SK-N-SH treated with all-trans-retinoic acid at 6 μM for 48 hours (cell line): ENCODE data around the gene MPST.
"Not testable (repeated sequence)": the region's sequence is repeated elsewhere in the genome, so short reads cannot be mapped to it uniquely, and the experiment has no call there.

Experiments used
- ARNTL ChIP-seq: fragments of 450-650 bp; formaldehyde crosslinking; IDR thresholded peaks from 2 replicates; pipeline ENCODE4 v1.5.0; 2020; ENCODE audit warnings: low read depth, mild to moderate bottlenecking, moderate library complexity, borderline replicate concordance
- BACH2 ChIP-seq: fragments of 250-450 bp; sonication (Bioruptor Pico); IDR thresholded peaks from 2 replicates; pipeline ENCODE4 v1.9.0; 2021; ENCODE audit warnings: mild to moderate bottlenecking, borderline replicate concordance
- CSRNP3 ChIP-seq: fragments of 250-450 bp; sonication (Bioruptor Pico); IDR thresholded peaks from 2 replicates; pipeline ENCODE4 v1.5.1; 2021; ENCODE audit warnings: mild to moderate bottlenecking, moderate library complexity
- ESRRG ChIP-seq: fragments of 250-450 bp; sonication (Bioruptor Pico); IDR thresholded peaks from 2 replicates; pipeline ENCODE4 v1.6.1; 2021; ENCODE audit warnings: mild to moderate bottlenecking
- GLIS3 ChIP-seq: fragments of 250-450 bp; sonication (Bioruptor Pico); IDR thresholded peaks from 2 replicates; pipeline ENCODE4 v1.5.0; 2020; ENCODE audit warnings: mild to moderate bottlenecking, moderate library complexity
- ISL1 ChIP-seq: fragments of 250-450 bp; sonication (Bioruptor Pico); IDR thresholded peaks from 2 replicates; pipeline ENCODE4 v2.1.2; 2022; ENCODE audit warnings: mild to moderate bottlenecking, moderate library complexity
- PATZ1 ChIP-seq: fragments of 250-450 bp; sonication (Bioruptor Pico); IDR thresholded peaks from 2 replicates; pipeline ENCODE4 v1.8.0; 2020; ENCODE audit warnings: mild to moderate bottlenecking, moderate library complexity, borderline replicate concordance
- POU6F1 ChIP-seq: fragments of 250-450 bp; sonication (Bioruptor Pico); IDR thresholded peaks from 2 replicates; pipeline ENCODE4 v1.8.0; 2021; ENCODE audit warnings: low read depth, mild to moderate bottlenecking, moderate library complexity, borderline replicate concordance
- RARB ChIP-seq: fragments of 250-450 bp; sonication (Bioruptor Pico); IDR thresholded peaks from 2 replicates; pipeline ENCODE4 v1.8.0; 2021; ENCODE audit warnings: mild to moderate bottlenecking, moderate library complexity
- TCF4 ChIP-seq: fragments of 250-450 bp; sonication (Bioruptor Pico); IDR thresholded peaks from 2 replicates; pipeline ENCODE4 v1.8.0; 2021; ENCODE audit warnings: mild to moderate bottlenecking, moderate library complexity, borderline replicate concordance
- ZFP3 ChIP-seq: fragments of 250-450 bp; sonication (Bioruptor Pico); IDR thresholded peaks from 2 replicates; pipeline ENCODE4 v1.5.0; 2020; ENCODE audit warnings: mild to moderate bottlenecking, moderate library complexity
- ZFP30 ChIP-seq: fragments of 450-650 bp; formaldehyde crosslinking; IDR thresholded peaks from 2 replicates; pipeline ENCODE4 v1.5.0; 2022; ENCODE audit warnings: mild to moderate bottlenecking, moderate library complexity
- ZNF565 ChIP-seq: fragments of 450-650 bp; formaldehyde crosslinking; conservative IDR thresholded peaks from 2 replicates; pipeline ENCODE4 v1.5.0; 2020; ENCODE audit warnings: low read depth, mild to moderate bottlenecking, moderate library complexity
- ZNF8 ChIP-seq: fragments of 450-650 bp; formaldehyde crosslinking; IDR thresholded peaks from 2 replicates; pipeline ENCODE4 v1.5.0; 2020; ENCODE audit warnings: mild to moderate bottlenecking, moderate library complexity

- not testable (repeated sequence) for TF ChIP-seq ZNF565; CSRNP3 (CRISPR knock-in tag); BACH2; PATZ1 (CRISPR knock-in tag); ESRRG (CRISPR knock-in tag); TCF4 (CRISPR knock-in tag); RARB (CRISPR knock-in tag); POU6F1 (CRISPR knock-in tag); GLIS3 (CRISPR knock-in tag); ZFP3 (CRISPR knock-in tag); ZNF8 (CRISPR knock-in tag); ARNTL (CRISPR knock-in tag); ZFP30 (CRISPR knock-in tag); ISL1
These were observed 52.5 kb downstream of the MPST start for GRCh38 chr22:37071850-37072592.
